Activated B cell treated with CpG ODN at 0.5 μM for 24 hours (primary cell): ENCODE data around the gene PAX5. TPM values are rescaled to one million over a fixed set of nuclear protein-coding genes. Genes with fewer than 3 reads are reported as not detected.

ENCODE experiments used
- ATAC-seq: fragments of 200-7000 bp; cut with Tn5 transposase; one replicate; pipeline ENCODE4 v1.10.0; 2021; ENCODE audit warnings: low read depth, mild to moderate bottlenecking, moderate library complexity
- CTCF ChIA-PET: fragments of 350-600 bp; sonication (Branson Sonifier 250); formaldehyde crosslinking; loops from one replicate; lab custom pipeline; 2021; ENCODE audit warnings: antibody characterized with exemption; lab: Charles Lee
- POLR2A ChIA-PET: fragments of 350-600 bp; sonication (Branson Sonifier 250); formaldehyde crosslinking; loops from one replicate; lab custom pipeline; 2021; ENCODE audit warnings: antibody characterized with exemption; lab: Charles Lee
- DNase-seq: peaks from one replicate; pipeline ENCODE4 v3.0.0; 2022
- H3K27ac Mint-ChIP-seq: one replicate; pipeline ENCODE4 v1.8.0; 2020; ENCODE audit warnings: mixed read lengths
- H3K27me3 Mint-ChIP-seq: one replicate; pipeline ENCODE4 v1.8.0; 2021; ENCODE audit warnings: mixed read lengths
- H3K36me3 Mint-ChIP-seq: one replicate; pipeline ENCODE4 v1.8.0; 2021; ENCODE audit warnings: low read depth, mixed read lengths
- H3K4me1 Mint-ChIP-seq: one replicate; pipeline ENCODE4 v1.8.0; 2021; ENCODE audit warnings: mixed read lengths
- H3K4me3 Mint-ChIP-seq: one replicate; pipeline ENCODE4 v1.8.0; 2020; ENCODE audit warnings: mild to moderate bottlenecking, mixed read lengths
- H3K9me3 Mint-ChIP-seq: one replicate; pipeline ENCODE4 v1.8.0; 2020; ENCODE audit warnings: mixed read lengths
- intact Hi-C: fragments of 100-400 bp; cut with micrococcal nuclease; formaldehyde crosslinking; loops from one replicate; pipeline ENCODE4 v1.15.1; 2024
- total RNA-seq: library from RNA; stranded (reverse); gene quantifications from 2 replicates; pipeline ENCODE4 v1.2.3, GENCODE V29; 2022
- TF ChIP-seq, protein P1 (sequence below): fragments of 200-600 bp; IDR thresholded peaks from one replicate; pipeline ENCODE4 v1.8.0; 2022; ENCODE audit warnings: antibody characterized with exemption, mild to moderate bottlenecking

PAX5 gene
- total RNA-seq, 1 donor from 2014 or later = 619 TPM

DNA sequence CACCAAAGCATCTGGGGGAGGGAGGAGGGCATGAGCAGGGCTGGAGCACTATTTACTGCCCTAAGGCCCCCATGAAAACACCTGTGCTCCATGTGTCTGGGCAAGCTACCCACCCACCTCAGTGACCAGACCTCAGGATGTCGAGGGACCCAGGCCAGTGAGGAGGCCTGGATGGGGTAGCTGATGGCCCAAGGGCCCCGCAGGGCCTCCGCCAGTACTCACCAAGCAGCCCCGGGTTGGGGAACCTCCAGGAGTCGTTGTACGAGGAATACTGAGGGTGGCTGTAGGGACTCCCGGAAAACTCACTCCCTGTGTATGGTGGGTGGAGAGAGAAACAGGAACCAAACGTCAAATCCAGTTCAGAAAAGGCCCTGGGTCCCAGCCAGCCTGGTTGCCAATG, 187.4 kb downstream of the PAX5 start:
- Mint-ChIP-seq H3K27ac (peak overlapping the region; percentile 22), H3K4me3 (no peak overlapping the region), H3K9me3 (no peaks in the 10 kb centered on the region), H3K4me1 (peaks cover 2% of the 10 kb centered on the region), H3K27me3 (no peaks in the 10 kb centered on the region), H3K36me3 (peaks cover 57% of the 10 kb centered on the region)
- ChIA-PET POLR2A (no interaction called here), CTCF (no interaction called here)
- TF ChIP-seq, protein P1, sequence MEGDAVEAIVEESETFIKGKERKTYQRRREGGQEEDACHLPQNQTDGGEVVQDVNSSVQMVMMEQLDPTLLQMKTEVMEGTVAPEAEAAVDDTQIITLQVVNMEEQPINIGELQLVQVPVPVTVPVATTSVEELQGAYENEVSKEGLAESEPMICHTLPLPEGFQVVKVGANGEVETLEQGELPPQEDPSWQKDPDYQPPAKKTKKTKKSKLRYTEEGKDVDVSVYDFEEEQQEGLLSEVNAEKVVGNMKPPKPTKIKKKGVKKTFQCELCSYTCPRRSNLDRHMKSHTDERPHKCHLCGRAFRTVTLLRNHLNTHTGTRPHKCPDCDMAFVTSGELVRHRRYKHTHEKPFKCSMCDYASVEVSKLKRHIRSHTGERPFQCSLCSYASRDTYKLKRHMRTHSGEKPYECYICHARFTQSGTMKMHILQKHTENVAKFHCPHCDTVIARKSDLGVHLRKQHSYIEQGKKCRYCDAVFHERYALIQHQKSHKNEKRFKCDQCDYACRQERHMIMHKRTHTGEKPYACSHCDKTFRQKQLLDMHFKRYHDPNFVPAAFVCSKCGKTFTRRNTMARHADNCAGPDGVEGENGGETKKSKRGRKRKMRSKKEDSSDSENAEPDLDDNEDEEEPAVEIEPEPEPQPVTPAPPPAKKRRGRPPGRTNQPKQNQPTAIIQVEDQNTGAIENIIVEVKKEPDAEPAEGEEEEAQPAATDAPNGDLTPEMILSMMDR = no peak
- no peak for DNase-seq
- intact Hi-C loops = no loop called here
- no peak for ATAC-seq

DNA sequence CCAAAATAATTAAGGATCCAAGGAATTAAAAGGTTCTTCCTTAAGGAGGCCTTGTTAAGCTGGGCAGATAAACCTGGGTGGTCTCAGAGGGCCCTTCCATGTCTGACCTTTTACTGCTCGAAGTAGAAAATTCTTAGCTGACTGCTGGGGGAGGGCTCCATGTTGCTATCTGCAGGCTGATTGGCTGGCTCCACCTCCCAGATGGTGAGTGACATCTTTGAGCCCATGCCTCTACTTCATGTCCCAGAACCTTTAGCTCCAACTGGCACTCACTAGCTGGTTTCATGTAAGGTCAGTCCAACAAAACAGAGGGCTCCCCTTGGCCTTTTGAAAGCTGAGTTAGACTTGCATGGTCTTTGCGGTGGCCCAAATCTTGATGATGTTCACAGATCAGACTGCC, 188.2 kb downstream of the PAX5 start:
- peaks cover 50% of the 10 kb centered on the region for H3K36me3 Mint-ChIP-seq
- intact Hi-C loops = no loop called here
- POLR2A ChIA-PET = no interaction called here
- H3K4me3 Mint-ChIP-seq = no peak overlapping the region
- CTCF ChIA-PET = no interaction called here
- DNase-seq = no peak
- peaks cover 4% of the 10 kb centered on the region for H3K4me1 Mint-ChIP-seq
- TF ChIP-seq, protein P1 = no peak
- H3K27me3 Mint-ChIP-seq = no peaks in the 10 kb centered on the region
- no peak for ATAC-seq
- H3K9me3 Mint-ChIP-seq = no peaks in the 10 kb centered on the region
- H3K27ac Mint-ChIP-seq = peak overlapping the region; percentile 12

DNA sequence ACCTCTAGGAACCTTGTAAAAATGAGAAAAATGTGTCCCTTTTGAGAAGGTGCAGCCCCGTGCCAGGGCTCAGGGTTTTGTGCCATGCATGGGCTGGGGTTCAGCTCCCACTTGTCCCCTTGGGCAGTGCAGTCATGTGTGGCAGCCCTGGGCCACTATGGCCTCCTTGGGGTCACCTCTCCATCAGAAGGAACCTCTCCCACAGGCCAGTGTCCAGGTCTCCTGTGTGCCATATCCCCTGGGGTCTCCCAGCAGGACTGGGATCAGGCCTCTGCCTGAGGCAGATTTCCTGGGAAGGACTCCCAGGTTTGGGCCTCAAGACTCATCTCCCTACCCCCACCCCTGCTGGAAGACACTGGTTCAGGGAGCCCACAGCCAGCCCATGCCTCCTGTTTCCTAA, 189.1 kb downstream of the PAX5 start:
- H3K4me3 Mint-ChIP-seq = no peak overlapping the region
- H3K36me3 Mint-ChIP-seq = peaks cover 41% of the 10 kb centered on the region
- no peaks in the 10 kb centered on the region for H3K9me3 Mint-ChIP-seq
- ChIA-PET POLR2A (interaction anchor here (1.0 kb wide), 1 partner anchor 10 kb away, joined by 4 read pairs; no protein-coding TSS in a partner anchor), CTCF (no interaction called here)
- DNase-seq (no peak), ATAC-seq (no peak)
- H3K4me1 Mint-ChIP-seq = peaks cover 4% of the 10 kb centered on the region
- H3K27me3 Mint-ChIP-seq = no peaks in the 10 kb centered on the region
- peak overlapping the region; percentile 50 for H3K27ac Mint-ChIP-seq
- TF ChIP-seq, protein P1 = no peak
- intact Hi-C loops = no loop called here

DNA sequence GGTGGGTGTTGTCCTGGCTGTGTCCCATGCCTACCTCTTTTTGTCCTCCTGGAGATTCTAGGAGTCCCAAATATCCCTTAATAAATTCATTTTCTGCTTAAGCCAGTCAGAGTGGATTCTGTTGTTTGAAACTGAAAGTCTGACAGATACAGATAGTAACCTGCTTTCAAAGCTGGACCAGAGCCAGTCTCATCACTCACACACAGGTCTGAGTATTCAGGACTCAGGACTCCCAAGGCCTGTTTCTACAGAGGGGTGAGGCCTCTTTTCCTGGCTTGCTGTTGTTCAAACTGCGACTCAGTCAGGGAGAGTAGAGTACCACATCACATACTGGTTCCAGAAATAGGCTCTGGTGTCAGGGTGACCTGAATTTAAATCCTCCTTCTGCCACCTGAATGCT, 190.1 kb downstream of the PAX5 start:
- Mint-ChIP-seq H3K27ac (peak overlapping the region; percentile 80), H3K27me3 (no peaks in the 10 kb centered on the region), H3K9me3 (no peaks in the 10 kb centered on the region), H3K4me3 (no peak overlapping the region), H3K36me3 (peaks cover 31% of the 10 kb centered on the region), H3K4me1 (peaks cover 2% of the 10 kb centered on the region)
- POLR2A ChIA-PET = interaction anchor here (0.9 to 1.0 kb wide), 2 partner anchors 9 to 12 kb away, joined by 3 to 4 read pairs; no protein-coding TSS in a partner anchor
- CTCF ChIA-PET = no interaction called here
- TF ChIP-seq, protein P1 = no peak
- ATAC-seq (no peak), DNase-seq (no peak)
- intact Hi-C loops = no loop called here

DNA sequence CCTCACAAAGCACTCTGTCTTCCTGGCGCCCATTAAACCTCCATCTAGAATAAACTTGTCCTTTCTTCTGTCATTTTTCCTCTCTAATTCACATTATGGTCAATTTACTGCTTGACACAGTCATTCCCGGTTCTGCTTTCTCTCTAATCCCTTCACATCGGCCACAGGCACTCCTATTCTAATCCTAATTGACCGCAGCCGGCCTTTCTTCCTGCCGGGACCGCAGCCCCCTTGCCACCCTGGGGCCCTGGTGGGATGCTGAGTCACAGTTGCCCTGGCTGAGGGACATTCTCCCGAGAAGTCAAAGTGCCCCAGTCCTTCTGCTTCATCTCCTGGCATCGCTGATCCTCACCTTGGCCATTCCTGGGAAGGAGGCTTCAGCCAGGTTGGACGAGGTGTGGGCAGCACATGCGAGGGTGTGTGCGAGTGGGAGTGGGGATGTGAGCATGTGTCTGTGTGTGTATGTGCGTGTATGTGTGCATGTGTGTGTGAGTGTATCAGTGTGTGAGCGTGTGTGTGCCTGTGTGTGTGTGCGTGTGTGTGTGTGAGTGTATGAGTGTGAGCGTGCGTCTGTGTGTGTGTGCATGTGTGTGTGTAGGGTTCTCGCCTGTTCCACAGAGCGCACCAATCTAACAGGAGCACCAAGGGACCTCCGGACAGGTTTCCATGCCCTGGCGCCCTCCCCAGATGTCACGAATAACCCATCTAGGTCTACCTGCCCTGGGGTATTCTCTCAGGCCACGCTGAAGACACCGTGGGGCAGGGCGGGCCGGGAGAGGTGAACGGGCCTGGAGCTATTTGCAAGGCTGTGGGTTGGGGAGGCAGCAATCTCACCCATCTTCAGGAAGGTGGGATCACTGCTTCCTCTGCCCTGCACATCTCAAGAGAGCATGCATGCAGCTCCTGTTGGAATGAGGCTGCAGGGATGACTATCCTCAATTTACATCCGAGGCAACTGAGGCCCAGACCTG, 191.2 kb downstream of the PAX5 start:
- no peak overlapping the region for H3K4me3 Mint-ChIP-seq
- no peaks in the 10 kb centered on the region for H3K9me3 Mint-ChIP-seq
- POLR2A ChIA-PET = interaction anchor here (0.9 kb wide), 1 partner anchor 11 kb away, joined by 3 read pairs; no protein-coding TSS in a partner anchor
- H3K4me1 Mint-ChIP-seq = peaks cover 2% of the 10 kb centered on the region
- peak overlapping the region; percentile 80 for H3K27ac Mint-ChIP-seq
- CTCF ChIA-PET = no interaction called here
- peaks cover 20% of the 10 kb centered on the region for H3K36me3 Mint-ChIP-seq
- DNase-seq (no peak), ATAC-seq (no peak)
- H3K27me3 Mint-ChIP-seq = no peaks in the 10 kb centered on the region
- TF ChIP-seq, protein P1 = no peak
- intact Hi-C loops = no loop called here
